PFSK-1 (cell line): Measurements from ENCODE around the gene NSRP1.

Experiments used
- FOXP2 ChIP-seq: optimal IDR thresholded peaks from 2 replicates; pipeline ENCODE3; 2011; ENCODE audit warnings: borderline replicate concordance, control low read depth, inconsistent platforms; ENCODE audit not compliant: insufficient read depth; ENCODE audit errors: extremely low read length, extremely low read depth
- POLR2AphosphoS5 ChIP-seq: IDR thresholded peaks from 2 replicates; pipeline ENCODE4 v1.6.1; 2012; ENCODE audit warnings: low read depth, mild to moderate bottlenecking, control low read depth, low read length, moderate library complexity
- REST ChIP-seq, 2 experiments: IDR thresholded peaks; 2 replicates each; pipeline versions ENCODE4 v1.6.1 to v1.8.0; 2011 to 2012; ENCODE audit warnings: low read depth in 2 of 2, low read length in 2 of 2, control low read depth in 1 of 2, inconsistent platforms in 1 of 2, mild to moderate bottlenecking in 1 of 2, moderate library complexity in 1 of 2; ENCODE audit not compliant: insufficient read depth in 1 of 2
- SIN3A ChIP-seq: IDR thresholded peaks from 2 replicates; pipeline ENCODE4 v1.6.1; 2012; ENCODE audit warnings: mild to moderate bottlenecking, low read length, moderate library complexity, borderline replicate concordance; ENCODE audit not compliant: insufficient read depth
- TAF1 ChIP-seq: IDR thresholded peaks from 2 replicates; pipeline ENCODE4 v1.6.1; 2012; ENCODE audit warnings: low read length, control low read depth, borderline replicate concordance; ENCODE audit not compliant: insufficient read depth

The NSRP1 gene

GRCh38 chr17:30232824-30233427, 116.3 kb downstream of the NSRP1 start:
- TF ChIP-seq POLR2AphosphoS5: no peak
- TF ChIP-seq SIN3A: no peak
- no peak for TF ChIP-seq REST (IDR thresholded peaks at IDR 0.05; ENCODE audit: insufficient read depth in 1 of 2, low read depth in 2 of 2, low read length in 2 of 2)
- no peak for TF ChIP-seq TAF1

GRCh38 chr17:30234296-30234695, 117.7 kb downstream of the NSRP1 start:
- TF ChIP-seq TAF1 (no peak), FOXP2 (no peak), SIN3A (no peak), POLR2AphosphoS5 (no peak), REST (IDR thresholded peaks at IDR 0.05; ENCODE audit: insufficient read depth in 1 of 2, low read depth in 2 of 2, low read length in 2 of 2) (no peak)

- TF ChIP-seq REST (IDR thresholded peaks at IDR 0.05; ENCODE audit: insufficient read depth in 1 of 2, low read depth in 2 of 2, low read length in 2 of 2): no peak
- no peak for TF ChIP-seq POLR2AphosphoS5
- TF ChIP-seq TAF1: no peak
- no peak for TF ChIP-seq FOXP2
- no peak for TF ChIP-seq SIN3A
These were observed 118.3 kb downstream of the NSRP1 start for GRCh38 chr17:30234964-30235363.

- no peak for TF ChIP-seq POLR2AphosphoS5
These were observed 119.0 kb downstream of the NSRP1 start, which contains the start of gene SLC6A4 for GRCh38 chr17:30235386-30236296. SLC6A4 (minus strand) TSS chr17:30235697; CDS start chr17:30221958, 13,739 bp downstream.
